Neutrophil (primary cell): ENCODE measurements around the gene ETNK2.

ENCODE experiments used
- H3K27ac ChIP-seq: fragments of 200-600 bp; sonication (generic); 2 replicates; pipeline ENCODE4 v1.5.1; 2016; ENCODE audit warnings: mild to moderate bottlenecking, moderate library complexity
- H3K27me3 ChIP-seq: fragments of 200-600 bp; sonication (generic); 2 replicates; pipeline ENCODE4 v1.6.0; 2016; ENCODE audit warnings: mild to moderate bottlenecking
- H3K36me3 ChIP-seq: fragments of 200-600 bp; sonication (generic); 2 replicates; pipeline ENCODE4 v1.5.1; 2017
- H3K4me1 ChIP-seq, 2 experiments: fragments of 200-600 bp in 1 of 2; sonication (generic) in 1 of 2; 1 replicate in 1 of 2; 2 replicates in 1 of 2; pipeline versions ENCODE4 v1.5.1 to v1.6.1; 2013 to 2016; ENCODE audit warnings: low read depth in 1 of 2, low read length in 1 of 2, mild to moderate bottlenecking in 1 of 2, moderate library complexity in 1 of 2; ENCODE audit not compliant: control insufficient read depth in 1 of 2, insufficient read depth in 1 of 2
- H3K4me3 ChIP-seq, 2 experiments: fragments of 200-600 bp in 1 of 2; sonication (generic) in 1 of 2; 1 replicate in 1 of 2; 2 replicates in 1 of 2; pipeline ENCODE4 v1.5.1; 2013 to 2016; ENCODE audit warnings: low read depth in 1 of 2, low read length in 1 of 2, mild to moderate bottlenecking in 1 of 2, moderate library complexity in 1 of 2
- H3K9me3 ChIP-seq: fragments of 200-600 bp; sonication (generic); 2 replicates; pipeline ENCODE4 v1.5.1; 2016
- CTCF ChIP-seq: fragments of 200-600 bp; sonication (generic); IDR thresholded peaks from 2 replicates; pipeline ENCODE4 v1.5.1; 2016; ENCODE audit warnings: antibody characterized with exemption

ETNK2 gene

DNA sequence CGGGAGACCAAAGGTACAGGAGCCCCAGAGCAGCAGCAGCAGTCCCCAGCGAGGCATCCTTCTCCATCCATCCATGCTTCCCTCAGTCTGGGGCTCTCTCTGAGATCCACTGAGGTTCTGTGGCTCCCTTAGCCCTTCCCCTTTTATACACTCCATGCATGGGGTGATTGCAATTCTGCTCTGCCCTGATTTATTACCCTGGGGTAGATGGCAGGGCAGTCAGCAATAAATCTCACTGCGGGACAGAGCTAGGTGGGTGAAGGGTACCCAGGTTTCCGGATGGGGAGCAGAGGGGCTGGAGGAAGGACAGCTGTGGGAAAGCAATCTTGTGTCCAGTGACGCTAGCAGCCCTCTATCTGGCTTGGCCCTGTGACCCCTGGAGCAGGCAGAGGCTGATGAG is 14.4 kb upstream of the ETNK2 start, which contains the start of gene REN:
REN (minus strand) TSS at position 119 of the 400 bp plus-strand sequence; CDS start at position 75, 44 bp downstream.
- no peak within 1 kb of the TSS for H3K27ac ChIP-seq
- H3K36me3 ChIP-seq, result no peaks in the 10 kb centered on the region
- TF ChIP-seq CTCF, result no peak
- no peaks in the 10 kb centered on the region for H3K4me1 ChIP-seq
- H3K9me3 ChIP-seq, result peaks cover 22% of the 10 kb centered on the region
- no peak within 1 kb of the TSS for H3K4me3 ChIP-seq
- peaks cover 27% of the 10 kb centered on the region for H3K27me3 ChIP-seq

- Histone ChIP-seq H3K4me3 (no peak overlapping the region), H3K27ac (no peak overlapping the region), H3K27me3 (peaks cover 28% of the 10 kb centered on the region), H3K9me3 (no peaks in the 10 kb centered on the region), H3K36me3 (no peaks in the 10 kb centered on the region), H3K4me1 (no peaks in the 10 kb centered on the region)
- TF ChIP-seq CTCF, result peak; percentile 90
These were observed 10.7 kb upstream of the ETNK2 start for GRCh38 chr1:204162494-204163074.

DNA sequence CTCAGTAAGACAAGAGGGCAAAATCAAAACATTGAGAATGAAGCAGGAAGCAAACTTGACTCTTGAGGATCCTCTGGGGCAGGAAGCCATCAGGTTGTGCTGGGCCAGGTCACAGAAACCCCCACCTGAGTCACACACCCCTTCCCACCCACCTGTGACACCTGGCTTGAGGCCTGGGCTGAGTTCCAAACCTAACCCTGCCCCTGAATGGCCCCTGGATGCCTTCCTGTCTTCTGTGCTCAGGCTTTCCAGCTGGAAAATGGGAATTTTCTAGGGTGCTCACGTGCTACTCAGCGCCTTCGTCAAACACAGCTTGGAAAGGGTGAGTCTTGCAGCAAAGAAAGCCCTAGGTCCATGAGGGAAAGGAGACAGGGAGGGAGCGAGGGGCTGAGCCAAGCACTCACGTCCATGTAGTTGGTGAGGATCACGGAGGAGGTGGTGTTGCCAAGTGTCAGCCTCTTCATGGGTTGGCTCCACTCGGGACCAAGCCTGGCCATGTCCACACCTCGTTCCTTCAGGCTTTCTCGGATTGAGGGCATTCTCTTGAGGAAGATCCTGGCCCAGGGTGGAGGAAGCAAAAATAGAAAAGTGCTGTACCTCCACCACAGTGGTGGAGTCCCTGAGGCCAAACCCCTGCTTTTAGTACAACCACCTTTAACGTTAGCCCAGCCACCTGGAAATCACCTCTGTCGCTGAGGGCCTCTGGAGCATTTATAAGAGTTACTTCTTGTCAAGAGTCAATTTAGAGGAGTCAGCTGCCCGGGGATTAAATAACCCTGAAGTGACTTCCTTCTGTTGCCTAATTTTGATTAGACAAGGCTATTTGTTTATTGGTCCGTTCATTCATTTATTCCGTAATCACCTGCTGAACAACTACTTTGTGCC is 10.0 kb upstream of the ETNK2 start:
- Histone ChIP-seq H3K27ac (no peak overlapping the region), H3K27me3 (peaks cover 26% of the 10 kb centered on the region)

GRCh38 chr1:204157962-204158361 is 6.1 kb upstream of the ETNK2 start:
- Histone ChIP-seq H3K27ac (no peak overlapping the region), H3K4me1 (no peaks in the 10 kb centered on the region), H3K27me3 (peaks cover 32% of the 10 kb centered on the region), H3K36me3 (no peaks in the 10 kb centered on the region), H3K9me3 (no peaks in the 10 kb centered on the region), H3K4me3 (no peak overlapping the region)
- no peak for TF ChIP-seq CTCF

More for the DNA sequence above, 10.0 kb upstream of the ETNK2 start:
- TF ChIP-seq CTCF, result no peak
- no peaks in the 10 kb centered on the region for H3K36me3 ChIP-seq
- no peaks in the 10 kb centered on the region for H3K4me1 ChIP-seq
- H3K4me3 ChIP-seq, result no peak overlapping the region
- H3K9me3 ChIP-seq, result no peaks in the 10 kb centered on the region

GRCh38 chr1:204155881-204156280 is 4.0 kb upstream of the ETNK2 start:
- TF ChIP-seq CTCF, result no peak
- H3K27me3 ChIP-seq, result peaks cover 49% of the 10 kb centered on the region

More at GRCh38 chr1:204155881-204156280, 4.0 kb upstream of the ETNK2 start:
- Histone ChIP-seq H3K4me1 (peaks cover 0 to 13% of the 10 kb centered on the region in 2 experiments), H3K9me3 (no peaks in the 10 kb centered on the region), H3K4me3 (no peak overlapping the region), H3K27ac (no peak overlapping the region), H3K36me3 (no peaks in the 10 kb centered on the region)
